HepG2 (cell line): ENCODE measurements around the gene PTPRC. TPM values are rescaled to one million over a fixed set of nuclear protein-coding genes. Genes with fewer than 3 reads are reported as not detected.

Source experiments
- ATAC-seq: fragments of 200-7000 bp; cut with Tn5 transposase; 3 replicates; pipeline ENCODE4 v1.9.1; 2020; ENCODE audit warnings: mild to moderate bottlenecking, moderate library complexity
- BruUV-seq: library from RNA; stranded (reverse); fragments of 400-500 nt; replicated peaks from 2 replicates; lab custom pipeline; 2021; lab: Mats Ljungman, UMichigan
- CTCF ChIA-PET: fragments of 300-600 bp; formaldehyde crosslinking; extraction: SDS; loops from one replicate; lab custom pipeline; 2021; ENCODE audit warnings: low total read pairs, inconsistent platforms, low intra/inter-chr PET ratio; lab: Yijun Ruan, JAX
- POLR2A ChIA-PET: fragments of 350-600 bp; sonication (Branson Sonifier 250); formaldehyde crosslinking; loops from one replicate; lab custom pipeline; 2020; ENCODE audit warnings: antibody characterized with exemption, inconsistent platforms; lab: Yijun Ruan, JAX
- DNase-seq: peaks from one replicate; pipeline ENCODE4 v3.0.0-alpha.2; 2015; ENCODE audit warnings: low spot score
- FAIRE-seq: peaks from 3 replicates; lab custom pipeline; 2011; peaks lifted over from hg19 to GRCh38; lab: Jason Lieb, UNC
- H2AFZ ChIP-seq: one replicate; pipeline ENCODE4 v1.6.1; 2011; ENCODE audit warnings: low read length, inconsistent platforms
- H3K27ac ChIP-seq: fragments of 300-600 bp; 3 replicates; pipeline ENCODE4 v1.8.0; 2011; ENCODE audit warnings: mixed run types, mild to moderate bottlenecking, mixed read lengths, low read length, inconsistent platforms; ENCODE audit not compliant: insufficient read depth; ENCODE audit errors: extremely low read length
- H3K27me3 ChIP-seq, 2 experiments: fragments of 200-600 bp in 1 of 2; 2 replicates in 1 of 2; 3 replicates in 1 of 2; pipeline versions ENCODE4 v1.6.0 to v1.8.0; 2011; ENCODE audit warnings: low read length in 2 of 2, mild to moderate bottlenecking in 2 of 2, moderate library complexity in 2 of 2, inconsistent platforms in 1 of 2; ENCODE audit not compliant: insufficient read depth in 2 of 2, control insufficient read depth in 1 of 2
- H3K36me3 ChIP-seq, 2 experiments: fragments of 200-600 bp in 1 of 2; replicated peaks in 1 of 2; 2 replicates in 1 of 2; 3 replicates in 1 of 2; pipeline versions ENCODE4 v1.5.1 to v1.8.0; 2011; ENCODE audit warnings: low read length in 2 of 2, inconsistent platforms in 1 of 2; ENCODE audit not compliant: insufficient read depth in 2 of 2, control insufficient read depth in 1 of 2
- H3K4me1 ChIP-seq: 2 replicates; pipeline ENCODE4 v1.5.1; 2012; ENCODE audit warnings: low read length, inconsistent platforms; ENCODE audit not compliant: insufficient read depth
- H3K4me2 ChIP-seq: 2 replicates; pipeline ENCODE4 v1.6.0; 2011; ENCODE audit warnings: low read depth, low read length, inconsistent platforms
- H3K4me3 ChIP-seq, 3 experiments: fragments of 200-600 bp in 1 of 3; sonication (generic), shearing (Covaris generic) in 1 of 3; replicated peaks in 1 of 3; 2 replicates each; pipeline ENCODE4 v1.5.1; 2011 to 2016; ENCODE audit warnings: low read length in 3 of 3, inconsistent platforms in 2 of 3, low read depth in 2 of 3, mild to moderate bottlenecking in 2 of 3, control low read depth in 1 of 3, mixed read lengths in 1 of 3; ENCODE audit not compliant: insufficient read depth in 1 of 3
- H3K79me2 ChIP-seq: one replicate; pipeline ENCODE4 v1.6.1; 2011; ENCODE audit warnings: low read length, inconsistent platforms; ENCODE audit not compliant: insufficient read depth
- H3K9ac ChIP-seq: 2 replicates; pipeline ENCODE4 v1.6.0; 2011; ENCODE audit warnings: mild to moderate bottlenecking, low read depth, low read length, inconsistent platforms; ENCODE audit not compliant: insufficient read depth
- H3K9me3 ChIP-seq: 2 replicates; pipeline ENCODE4 v1.5.1; 2012; ENCODE audit warnings: mild to moderate bottlenecking, low read length
- H4K20me1 ChIP-seq: 2 replicates; pipeline ENCODE4 v1.6.0; 2011; ENCODE audit warnings: inconsistent platforms, mild to moderate bottlenecking, low read length, moderate library complexity; ENCODE audit not compliant: insufficient read depth
- AHR ChIP-seq: IDR thresholded peaks from 2 replicates; pipeline ENCODE4 v1.6.1; 2018; ENCODE audit warnings: missing genetic modification reagents, missing compliant biosample characterization
- HMG20B ChIP-seq: conservative IDR thresholded peaks from 2 replicates; pipeline ENCODE4 v1.6.1; 2016; ENCODE audit warnings: missing genetic modification reagents, missing compliant biosample characterization
- KLF16 ChIP-seq, 2 experiments: sonication (generic) in 1 of 2; formaldehyde crosslinking in 1 of 2; IDR thresholded peaks; 2 replicates each; pipeline versions ENCODE4 v1.6.1 to v1.8.0; 2016 to 2023; ENCODE audit warnings: missing genetic modification reagents in 2 of 2, missing compliant biosample characterization in 1 of 2
- NR2F1 ChIP-seq, 2 experiments: fragments of 450-650 bp in 1 of 2; formaldehyde crosslinking in 1 of 2; IDR thresholded peaks; 2 replicates each; pipeline versions ENCODE4 v1.5.0 to v1.6.1; 2016 to 2020; ENCODE audit warnings: mild to moderate bottlenecking in 1 of 2, missing compliant biosample characterization in 1 of 2, missing genetic modification reagents in 1 of 2, moderate library complexity in 1 of 2
- NR2F6 ChIP-seq, 2 experiments: IDR thresholded peaks; 2 replicates each; pipeline ENCODE4 v1.6.1; 2016; ENCODE audit warnings: antibody characterized with exemption in 1 of 2, mild to moderate bottlenecking in 1 of 2
- PCBP1 ChIP-seq: fragments of 200-400 bp; formaldehyde crosslinking; IDR thresholded peaks from 2 replicates; pipeline ENCODE4 v1.6.1; 2017; ENCODE audit warnings: mild to moderate bottlenecking, low read depth, low read length, borderline replicate concordance
- RBFOX2 ChIP-seq: fragments of 200-400 bp; formaldehyde crosslinking; IDR thresholded peaks from 2 replicates; pipeline ENCODE4 v1.6.1; 2017; ENCODE audit warnings: low read depth, mild to moderate bottlenecking, low read length
- RELA ChIP-seq: sonication (generic); formaldehyde crosslinking; IDR thresholded peaks from 2 replicates; pipeline ENCODE4 v1.4.0; 2020; ENCODE audit warnings: missing genetic modification reagents
- SIN3A ChIP-seq: IDR thresholded peaks from 2 replicates; pipeline ENCODE4 v1.6.1; 2011; ENCODE audit warnings: low read depth, mild to moderate bottlenecking, control low read depth, low read length, borderline replicate concordance
- TMF1 ChIP-seq: sonication (generic); formaldehyde crosslinking; IDR thresholded peaks from 2 replicates; pipeline ENCODE4 v1.8.1; 2022; ENCODE audit warnings: low read depth, missing genetic modification reagents
- YEATS2 ChIP-seq: sonication (generic); formaldehyde crosslinking; IDR thresholded peaks from 2 replicates; pipeline ENCODE4 v1.4.0; 2020; ENCODE audit warnings: missing genetic modification reagents, borderline replicate concordance
- ZNF383 ChIP-seq: sonication (generic); formaldehyde crosslinking; IDR thresholded peaks from 2 replicates; pipeline ENCODE4 v1.4.0; 2020; ENCODE audit warnings: missing genetic modification reagents, mild to moderate bottlenecking, borderline replicate concordance
- ZNF644 ChIP-seq: IDR thresholded peaks from 2 replicates; pipeline ENCODE4 v1.6.1; 2016; ENCODE audit warnings: low read depth
- ZNF660 ChIP-seq: sonication (generic); formaldehyde crosslinking; IDR thresholded peaks from 2 replicates; pipeline ENCODE4 v1.5.1; 2020; ENCODE audit warnings: mild to moderate bottlenecking, low read depth, missing genetic modification reagents, borderline replicate concordance
- ZNF775 ChIP-seq: sonication (generic); formaldehyde crosslinking; IDR thresholded peaks from 2 replicates; pipeline ENCODE4 v1.4.0; 2020; ENCODE audit warnings: missing genetic modification reagents, mild to moderate bottlenecking, moderate library complexity, borderline replicate concordance
- in situ Hi-C: cut with HindIII; loops from 2 replicates; pipeline ENCODE4 v1.10.0; 2017; ENCODE audit warnings: low pct_unique_long_range_greater_than_20kb; ENCODE audit not compliant: extremely low pct_ligation_motif_present
- intact Hi-C: fragments of 100-400 bp; cut with micrococcal nuclease; formaldehyde crosslinking; loops from one replicate; pipeline ENCODE4 v1.10.0; 2022; ENCODE audit not compliant: unreplicated experiment
- polyA plus RNA-seq, 8 experiments: library from polyadenylated mRNA; depleted of rRNA in 3 of 8; stranded (reverse) in 7 of 8; unstranded in 1 of 8; fragments of >200 nt; fragmentation: Illumina TruSeq in 4 of 8; extraction: Trizol in 4 of 8; gene quantifications; 2 replicates each; pipeline versions ENCODE4 v1.2.1 to v1.2.3, GENCODE V29; 2011 to 2016; ENCODE audit warnings: low read depth in 4 of 8, missing spikeins in 1 of 8, mixed read lengths in 1 of 8; ENCODE audit not compliant: insufficient read depth in 1 of 8
- total RNA-seq, 5 experiments: library from RNA; depleted of rRNA; stranded (reverse); fragments of >200 nt; fragmentation: Illumina TruSeq; extraction: Trizol; gene quantifications; 2 replicates each; pipeline ENCODE4 v1.2.3, GENCODE V29; 2016; ENCODE audit warnings: low read depth in 1 of 5
- TF ChIP-seq, protein P1 (sequence below): sonication (generic); formaldehyde crosslinking; IDR thresholded peaks from 2 replicates; pipeline ENCODE4 v1.8.1; 2023; ENCODE audit warnings: mild to moderate bottlenecking, missing genetic modification reagents
- TF ChIP-seq, protein P2 (sequence below): IDR thresholded peaks from 2 replicates; pipeline ENCODE4 v1.6.1; 2016; ENCODE audit warnings: low read depth, missing genetic modification reagents, missing compliant biosample characterization
- TF ChIP-seq, protein P3 (sequence below): sonication (generic); formaldehyde crosslinking; IDR thresholded peaks from 2 replicates; pipeline ENCODE4 v1.4.0; 2020; ENCODE audit warnings: missing genetic modification reagents

The PTPRC gene
- total and polyA plus RNA-seq, 2 of the 13 experiments (the other 11 are each of a cell fraction or from before 2014, with no cell fraction given) = not detected

DNA sequence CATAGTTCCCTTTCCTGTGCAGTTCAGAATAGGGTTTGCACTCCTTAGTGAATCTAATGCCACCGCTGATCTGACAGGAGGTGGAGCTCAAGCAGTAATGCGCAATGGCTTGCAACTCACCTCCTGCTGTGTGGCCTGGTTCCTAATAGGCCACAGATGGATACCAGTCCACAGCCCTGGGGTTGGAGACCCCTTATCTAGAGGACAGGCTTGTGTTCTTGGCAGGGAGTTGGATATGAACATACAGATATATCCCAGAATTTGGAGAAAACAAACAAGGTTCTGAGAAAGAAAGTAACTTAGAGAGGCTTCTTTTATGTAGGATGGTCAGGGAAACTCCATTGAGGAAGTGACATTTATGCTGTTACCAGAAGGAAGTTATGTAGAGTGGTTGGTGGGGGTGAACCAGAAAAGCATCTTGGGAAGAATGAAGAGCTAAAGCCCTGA, 5.1 kb upstream of the PTPRC start (continued):
- TF ChIP-seq ZNF660 (no peak), RBFOX2 (no peak), TMF1 (CRISPR knock-in tag) (no peak)
- TF ChIP-seq, protein P1, sequence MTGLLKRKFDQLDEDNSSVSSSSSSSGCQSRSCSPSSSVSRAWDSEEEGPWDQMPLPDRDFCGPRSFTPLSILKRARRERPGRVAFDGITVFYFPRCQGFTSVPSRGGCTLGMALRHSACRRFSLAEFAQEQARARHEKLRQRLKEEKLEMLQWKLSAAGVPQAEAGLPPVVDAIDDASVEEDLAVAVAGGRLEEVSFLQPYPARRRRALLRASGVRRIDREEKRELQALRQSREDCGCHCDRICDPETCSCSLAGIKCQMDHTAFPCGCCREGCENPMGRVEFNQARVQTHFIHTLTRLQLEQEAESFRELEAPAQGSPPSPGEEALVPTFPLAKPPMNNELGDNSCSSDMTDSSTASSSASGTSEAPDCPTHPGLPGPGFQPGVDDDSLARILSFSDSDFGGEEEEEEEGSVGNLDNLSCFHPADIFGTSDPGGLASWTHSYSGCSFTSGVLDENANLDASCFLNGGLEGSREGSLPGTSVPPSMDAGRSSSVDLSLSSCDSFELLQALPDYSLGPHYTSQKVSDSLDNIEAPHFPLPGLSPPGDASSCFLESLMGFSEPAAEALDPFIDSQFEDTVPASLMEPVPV (CRISPR knock-in tag) = no peak
- TF ChIP-seq, protein P2, sequence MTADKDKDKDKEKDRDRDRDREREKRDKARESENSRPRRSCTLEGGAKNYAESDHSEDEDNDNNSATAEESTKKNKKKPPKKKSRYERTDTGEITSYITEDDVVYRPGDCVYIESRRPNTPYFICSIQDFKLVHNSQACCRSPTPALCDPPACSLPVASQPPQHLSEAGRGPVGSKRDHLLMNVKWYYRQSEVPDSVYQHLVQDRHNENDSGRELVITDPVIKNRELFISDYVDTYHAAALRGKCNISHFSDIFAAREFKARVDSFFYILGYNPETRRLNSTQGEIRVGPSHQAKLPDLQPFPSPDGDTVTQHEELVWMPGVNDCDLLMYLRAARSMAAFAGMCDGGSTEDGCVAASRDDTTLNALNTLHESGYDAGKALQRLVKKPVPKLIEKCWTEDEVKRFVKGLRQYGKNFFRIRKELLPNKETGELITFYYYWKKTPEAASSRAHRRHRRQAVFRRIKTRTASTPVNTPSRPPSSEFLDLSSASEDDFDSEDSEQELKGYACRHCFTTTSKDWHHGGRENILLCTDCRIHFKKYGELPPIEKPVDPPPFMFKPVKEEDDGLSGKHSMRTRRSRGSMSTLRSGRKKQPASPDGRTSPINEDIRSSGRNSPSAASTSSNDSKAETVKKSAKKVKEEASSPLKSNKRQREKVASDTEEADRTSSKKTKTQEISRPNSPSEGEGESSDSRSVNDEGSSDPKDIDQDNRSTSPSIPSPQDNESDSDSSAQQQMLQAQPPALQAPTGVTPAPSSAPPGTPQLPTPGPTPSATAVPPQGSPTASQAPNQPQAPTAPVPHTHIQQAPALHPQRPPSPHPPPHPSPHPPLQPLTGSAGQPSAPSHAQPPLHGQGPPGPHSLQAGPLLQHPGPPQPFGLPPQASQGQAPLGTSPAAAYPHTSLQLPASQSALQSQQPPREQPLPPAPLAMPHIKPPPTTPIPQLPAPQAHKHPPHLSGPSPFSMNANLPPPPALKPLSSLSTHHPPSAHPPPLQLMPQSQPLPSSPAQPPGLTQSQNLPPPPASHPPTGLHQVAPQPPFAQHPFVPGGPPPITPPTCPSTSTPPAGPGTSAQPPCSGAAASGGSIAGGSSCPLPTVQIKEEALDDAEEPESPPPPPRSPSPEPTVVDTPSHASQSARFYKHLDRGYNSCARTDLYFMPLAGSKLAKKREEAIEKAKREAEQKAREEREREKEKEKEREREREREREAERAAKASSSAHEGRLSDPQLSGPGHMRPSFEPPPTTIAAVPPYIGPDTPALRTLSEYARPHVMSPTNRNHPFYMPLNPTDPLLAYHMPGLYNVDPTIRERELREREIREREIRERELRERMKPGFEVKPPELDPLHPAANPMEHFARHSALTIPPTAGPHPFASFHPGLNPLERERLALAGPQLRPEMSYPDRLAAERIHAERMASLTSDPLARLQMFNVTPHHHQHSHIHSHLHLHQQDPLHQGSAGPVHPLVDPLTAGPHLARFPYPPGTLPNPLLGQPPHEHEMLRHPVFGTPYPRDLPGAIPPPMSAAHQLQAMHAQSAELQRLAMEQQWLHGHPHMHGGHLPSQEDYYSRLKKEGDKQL = no peak

DNA sequence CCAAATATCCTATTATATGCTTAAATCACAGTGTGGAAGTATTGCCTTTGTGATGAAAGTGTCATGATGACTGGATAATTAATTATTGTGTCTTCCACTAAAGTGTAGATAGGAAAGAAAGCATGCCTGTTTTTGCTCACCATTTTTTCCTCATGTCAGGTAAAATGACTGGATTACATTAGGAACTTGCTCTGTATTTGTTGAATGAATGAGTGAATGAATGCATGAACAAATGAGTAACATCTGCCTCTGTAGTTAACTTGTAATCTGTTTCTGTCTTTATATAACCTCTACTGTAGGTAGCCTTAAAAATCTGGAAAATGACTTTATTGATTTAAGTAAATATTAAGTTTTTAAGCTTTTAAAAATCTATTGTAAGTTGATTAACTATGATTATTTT, 2.9 kb upstream of the PTPRC start:
- ATAC-seq (no peak), FAIRE-seq (no peak), DNase-seq (no peak)
- Histone ChIP-seq H3K79me2 (no peaks in the 10 kb centered on the region), H4K20me1 (no peaks in the 10 kb centered on the region), H3K4me3 (no peak overlapping the region), H3K27me3 (no peaks in the 10 kb centered on the region), H3K36me3 (no peaks in the 10 kb centered on the region), H3K4me2 (no peak overlapping the region), H2AFZ (no peak overlapping the region), H3K9ac (no peak overlapping the region), H3K9me3 (no peaks in the 10 kb centered on the region), H3K27ac (no peak overlapping the region), H3K4me1 (no peaks in the 10 kb centered on the region)
- POLR2A ChIA-PET = no interaction called here
- no TSS peak for BruUV-seq
- CTCF ChIA-PET = no interaction called here
- intact Hi-C loops (no loop called here), in situ Hi-C loops (no loop called here)
- no peak for TF ChIP-seq NR2F6 (IDR thresholded peaks at IDR 0.05)
- TF ChIP-seq NR2F6 (CRISPR knock-in tag; IDR thresholded peaks at IDR 0.05) = no peak
- no peak for TF ChIP-seq ZNF383 (CRISPR knock-in tag)
- no peak for TF ChIP-seq NR2F1 (CRISPR knock-in tag; IDR thresholded peaks at IDR 0.05)
- TF ChIP-seq PCBP1 = no peak
- no peak for TF ChIP-seq ZNF775 (CRISPR knock-in tag)
- TF ChIP-seq KLF16 (CRISPR knock-in tag; IDR thresholded peaks at IDR 0.05) = no peak
- no peak for TF ChIP-seq AHR (CRISPR knock-in tag)
- TF ChIP-seq HMG20B (CRISPR knock-in tag) = no peak
- TF ChIP-seq YEATS2 (CRISPR knock-in tag) = no peak
- no peak for TF ChIP-seq RELA (CRISPR knock-in tag)
- TF ChIP-seq ZNF644 = no peak
- TF ChIP-seq, protein P3, sequence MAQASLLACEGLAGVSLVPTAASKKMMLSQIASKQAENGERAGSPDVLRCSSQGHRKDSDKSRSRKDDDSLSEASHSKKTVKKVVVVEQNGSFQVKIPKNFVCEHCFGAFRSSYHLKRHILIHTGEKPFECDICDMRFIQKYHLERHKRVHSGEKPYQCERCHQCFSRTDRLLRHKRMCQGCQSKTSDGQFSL = no peak
- TF ChIP-seq SIN3A = no peak
